ACHN (cell line): ENCODE measurements around the gene CMIP.

Source experiments
- DNase-seq: peaks from one replicate; pipeline ENCODE4 v3.0.0-alpha.2; 2015
- in situ Hi-C: cut with HindIII; loops from 2 replicates; pipeline ENCODE4 v1.10.0; 2017; ENCODE audit warnings: low sequenced_read_pairs, low pct_ligation_motif_present, low pct_unique_long_range_greater_than_20kb

CMIP gene

DNA sequence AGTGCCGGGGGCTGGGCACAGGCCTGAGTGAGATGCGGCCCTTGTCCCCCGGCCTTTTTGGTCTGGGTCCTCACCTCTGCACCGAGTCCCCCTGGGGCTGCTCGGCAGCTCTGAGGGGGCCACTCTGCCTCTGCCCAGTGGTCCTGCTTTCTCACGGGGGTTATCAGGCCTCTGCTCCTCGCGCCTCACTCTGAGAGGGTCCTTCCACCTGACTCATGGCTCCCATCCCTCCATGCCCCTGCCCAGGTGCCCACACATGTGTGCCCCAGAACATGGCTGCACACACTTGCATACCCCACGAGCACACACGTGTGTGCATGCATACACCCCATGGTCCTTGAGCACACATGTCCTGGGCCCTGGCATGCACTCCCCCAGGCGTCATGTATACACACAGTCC, 53.7 kb downstream of the CMIP start:
- in situ Hi-C loops, result no loop called here
- no peak for DNase-seq

DNA sequence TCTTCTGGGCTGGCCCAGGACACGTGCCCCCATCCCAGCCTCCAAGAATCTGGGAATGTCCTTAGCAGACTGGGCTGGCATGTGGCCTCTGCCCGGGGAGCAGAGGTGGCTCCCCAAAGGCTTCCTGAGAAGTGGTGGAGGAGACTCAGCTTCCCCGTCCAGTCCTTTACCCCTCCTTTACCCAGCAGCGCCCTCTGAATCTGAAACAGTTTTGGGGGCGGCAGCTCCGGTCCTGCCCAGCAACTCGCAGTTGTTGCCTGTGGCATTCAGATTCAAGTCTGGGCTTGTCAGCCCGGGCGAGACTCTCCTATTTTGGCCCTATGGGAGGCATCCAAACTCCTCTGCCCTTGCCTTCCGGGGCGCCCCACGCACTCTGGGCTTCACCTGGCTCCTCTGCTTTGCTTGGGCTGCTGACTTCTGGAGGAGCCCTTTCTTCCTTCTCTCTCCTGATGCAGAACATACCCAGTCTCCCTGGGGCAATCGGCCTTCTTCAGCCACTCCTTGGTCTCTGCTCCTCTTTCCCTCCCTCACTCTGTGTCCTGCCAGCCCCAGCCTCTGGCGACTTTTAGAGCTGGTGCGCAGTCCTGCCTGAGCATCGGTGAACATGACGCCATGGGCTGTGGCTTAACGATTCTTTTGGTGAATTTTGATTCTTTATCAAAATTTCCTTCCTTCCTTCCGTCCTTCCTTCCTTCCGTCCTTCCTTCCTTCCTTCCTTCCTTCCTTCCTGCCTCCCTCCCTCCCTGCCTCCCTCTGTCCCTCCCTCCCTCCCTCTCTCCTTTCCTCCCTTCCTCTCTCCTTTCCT, 55.2 kb downstream of the CMIP start:
- in situ Hi-C loops, result no loop called here
- no peak for DNase-seq

DNA sequence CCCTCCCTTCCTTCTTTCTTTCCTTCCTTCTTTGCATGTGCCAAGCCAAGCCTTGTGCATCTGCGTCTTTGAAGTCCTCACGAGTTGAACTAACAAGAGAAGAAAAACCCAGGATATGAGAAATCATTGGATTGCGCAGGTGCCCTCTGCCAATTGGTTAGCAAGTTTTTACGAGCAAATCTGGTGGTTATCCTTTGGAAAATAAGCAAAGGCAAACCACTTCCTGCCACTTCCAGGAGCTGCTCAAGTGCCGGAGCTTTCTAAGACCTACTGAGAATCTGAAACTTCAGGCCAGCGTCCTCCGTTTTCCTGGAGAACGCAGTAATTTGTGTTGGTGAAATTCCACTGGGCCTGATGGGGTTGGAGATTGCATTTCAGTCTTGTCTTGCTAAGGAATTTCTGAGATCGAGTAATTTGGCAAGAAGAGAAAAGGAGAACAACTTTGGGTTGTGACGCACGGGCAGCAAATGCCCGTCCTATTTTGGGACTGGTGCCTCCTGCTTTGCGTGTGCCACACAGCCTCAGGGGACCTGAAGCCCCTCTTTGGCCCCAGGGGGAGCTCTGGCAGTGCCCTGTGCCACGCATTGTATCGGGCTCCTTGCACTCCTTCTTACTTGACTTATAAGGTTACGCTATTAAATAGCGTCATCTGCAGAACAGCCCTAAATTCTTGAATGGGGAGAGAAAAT, 56.4 kb downstream of the CMIP start:
- no peak for DNase-seq
- in situ Hi-C loops, result no loop called here

DNA sequence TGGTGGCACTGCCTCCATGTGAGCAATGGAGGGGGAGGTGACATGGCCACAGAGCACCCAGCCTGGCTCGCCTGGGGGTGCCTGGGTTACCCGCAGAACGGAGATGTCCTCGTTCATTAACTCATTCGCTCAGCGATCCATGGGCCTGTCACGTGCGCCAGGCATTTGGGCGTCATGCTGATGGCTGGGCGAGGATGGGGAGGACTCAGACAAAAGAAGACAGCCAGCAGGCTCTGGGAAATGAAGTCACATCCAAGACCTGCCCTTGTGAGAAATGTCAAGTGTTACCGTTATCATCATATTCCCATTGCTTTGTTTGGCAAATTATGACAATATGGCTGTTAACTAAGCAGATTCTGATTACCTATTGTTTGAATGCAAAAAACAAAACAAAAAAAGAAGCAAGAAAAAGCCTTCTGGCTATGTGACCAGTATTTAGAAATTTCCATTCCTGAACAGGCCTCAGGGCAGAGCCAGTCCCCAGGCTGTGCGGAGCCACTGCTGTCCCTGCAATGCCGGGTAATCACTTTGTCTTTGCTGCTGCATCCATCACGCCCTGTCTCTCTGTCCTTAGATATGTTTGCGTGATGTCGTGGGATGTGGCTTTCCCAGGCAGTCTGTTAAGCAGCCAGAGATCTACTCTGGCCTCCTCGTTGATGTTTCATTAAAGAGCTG, 57.9 kb downstream of the CMIP start:
- in situ Hi-C loops, result no loop called here
- no peak for DNase-seq

DNA sequence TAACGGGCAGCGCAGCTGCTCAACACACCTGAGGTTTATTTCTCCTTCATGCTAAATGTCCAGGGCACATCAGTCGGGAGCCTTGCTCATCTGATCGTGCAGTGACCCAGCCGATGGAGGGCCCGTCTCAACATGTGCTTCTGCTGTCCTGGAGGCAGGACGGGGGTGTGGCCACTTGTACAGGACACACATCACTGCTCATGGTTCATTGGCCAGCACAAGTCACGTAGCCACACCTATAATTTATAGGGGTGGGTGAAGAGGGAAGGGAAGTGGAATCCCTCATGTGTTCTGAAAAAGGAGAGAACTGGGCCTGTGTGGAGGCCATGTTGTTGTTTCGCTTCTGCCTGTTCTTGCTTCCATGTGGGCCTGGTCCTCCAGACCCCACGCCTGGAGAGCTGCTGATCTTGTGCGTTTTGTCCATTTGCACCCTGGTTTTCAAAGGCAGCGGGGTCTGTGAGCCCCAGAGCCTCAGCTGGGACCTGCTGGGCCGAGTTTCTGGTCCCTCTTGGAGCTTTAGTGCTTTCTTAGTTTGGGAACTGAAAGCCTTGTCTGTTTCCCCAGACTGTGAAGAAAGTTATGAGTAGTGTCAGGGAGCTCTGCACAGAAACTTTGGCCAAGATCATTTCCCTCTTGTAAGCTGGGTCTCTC, 60.5 kb downstream of the CMIP start:
- in situ Hi-C loops, result no loop called here
- peak; percentile 36 for DNase-seq

DNA sequence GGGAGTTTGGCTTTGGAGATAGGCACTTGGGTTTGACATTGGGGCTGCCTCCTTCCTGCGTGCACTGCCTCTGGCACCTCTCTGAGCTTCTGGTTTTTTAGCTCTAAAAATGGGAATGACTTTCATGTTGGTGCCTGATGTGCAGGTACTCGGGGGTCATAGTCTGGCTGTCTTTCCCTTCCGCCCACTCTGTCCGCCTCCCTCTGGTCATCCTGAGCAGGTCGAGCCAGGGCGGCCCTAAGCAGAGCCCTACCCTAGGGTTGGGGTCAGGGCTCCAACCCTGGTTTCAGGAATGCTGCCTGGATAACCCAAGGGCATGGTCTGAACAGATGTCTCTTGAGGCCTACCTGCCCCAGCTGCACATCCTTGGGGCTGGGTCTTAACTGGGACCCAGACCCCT, 64.8 kb downstream of the CMIP start:
- DNase-seq, result no peak
- in situ Hi-C loops, result no loop called here

DNA sequence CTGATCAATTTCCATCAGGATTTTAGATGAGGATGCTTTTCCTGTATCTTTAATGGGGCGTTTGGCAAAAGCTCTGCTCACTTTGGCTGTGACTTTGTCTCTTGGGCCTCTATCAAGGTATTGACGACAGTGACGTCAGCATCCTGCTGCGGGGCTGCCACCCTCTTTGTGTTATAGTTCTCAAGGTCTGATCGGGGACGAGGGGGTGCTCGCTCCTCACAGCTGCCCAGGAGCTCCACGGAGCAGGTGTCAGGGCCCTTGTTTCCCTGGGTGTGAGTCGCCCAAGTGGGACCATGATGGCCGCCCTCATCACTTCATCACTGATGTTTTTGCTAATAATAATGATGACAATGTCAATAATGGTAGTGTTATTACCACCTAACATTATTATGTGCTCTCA, 65.4 kb downstream of the CMIP start:
- DNase-seq, result no peak
- in situ Hi-C loops, result no loop called here

DNA sequence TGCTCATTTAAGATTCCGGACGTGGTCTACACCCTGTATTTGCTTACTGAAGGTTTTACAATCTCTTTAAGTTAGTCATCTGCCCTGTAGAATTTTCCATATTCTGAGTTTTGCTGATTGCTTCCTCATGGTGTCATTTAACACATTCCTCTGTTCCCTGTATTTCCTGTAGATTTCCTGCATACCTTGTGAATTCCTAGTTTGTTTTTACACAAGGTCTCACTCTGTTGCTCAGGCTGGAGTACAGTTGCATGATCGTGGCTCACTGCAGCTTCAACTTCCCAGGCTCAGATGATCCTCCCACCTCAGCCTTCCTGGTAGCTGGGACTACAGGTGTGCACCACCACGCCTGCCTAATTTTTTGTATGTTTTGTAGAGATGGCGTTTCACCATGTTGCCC, 66.8 kb downstream of the CMIP start:
- DNase-seq, result no peak

DNA sequence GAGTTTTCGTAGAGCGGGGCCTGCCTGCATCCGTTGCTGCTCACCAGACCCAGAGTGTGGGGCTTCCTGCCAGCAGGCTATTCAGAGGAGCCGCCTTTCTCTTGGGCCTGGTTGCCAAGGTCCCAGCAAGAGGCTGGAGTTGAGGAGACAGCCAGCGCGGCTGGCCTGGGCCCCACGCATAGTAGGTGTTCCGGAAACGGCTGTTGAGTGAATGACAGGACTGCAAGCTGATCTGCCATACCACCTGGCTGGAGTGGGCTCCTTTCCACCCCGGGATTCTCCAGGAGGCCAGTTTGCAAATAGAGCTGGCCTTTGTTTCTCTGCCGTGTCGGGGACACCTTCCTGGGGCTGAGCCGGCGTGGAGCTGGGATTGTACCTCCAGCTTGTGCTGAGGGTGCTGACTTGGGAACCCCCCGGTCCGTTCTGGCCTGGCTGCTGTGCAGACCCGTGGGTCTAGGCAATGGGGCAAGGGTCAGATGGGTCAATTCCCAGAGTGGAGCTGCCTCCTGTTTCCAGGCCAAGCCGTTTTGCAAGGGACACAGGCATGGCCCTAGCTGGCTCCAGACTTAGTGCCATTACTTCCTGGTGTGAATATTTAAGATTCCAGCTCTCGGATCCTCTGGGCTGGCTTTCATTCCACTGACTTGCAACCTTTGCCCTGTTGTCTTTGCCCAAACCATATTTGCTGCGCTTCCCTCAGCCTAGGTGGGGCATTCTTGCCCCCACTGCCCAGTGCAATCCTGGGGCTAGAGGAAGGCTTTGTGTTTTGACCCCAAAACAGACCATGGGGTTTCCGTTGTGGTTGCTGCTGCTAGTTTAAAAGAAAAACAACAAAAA, 68.8 kb downstream of the CMIP start:
- no peak for DNase-seq
- in situ Hi-C loops, result no loop called here

More for the DNA sequence above, 66.8 kb downstream of the CMIP start:
- in situ Hi-C loops, result no loop called here

DNA sequence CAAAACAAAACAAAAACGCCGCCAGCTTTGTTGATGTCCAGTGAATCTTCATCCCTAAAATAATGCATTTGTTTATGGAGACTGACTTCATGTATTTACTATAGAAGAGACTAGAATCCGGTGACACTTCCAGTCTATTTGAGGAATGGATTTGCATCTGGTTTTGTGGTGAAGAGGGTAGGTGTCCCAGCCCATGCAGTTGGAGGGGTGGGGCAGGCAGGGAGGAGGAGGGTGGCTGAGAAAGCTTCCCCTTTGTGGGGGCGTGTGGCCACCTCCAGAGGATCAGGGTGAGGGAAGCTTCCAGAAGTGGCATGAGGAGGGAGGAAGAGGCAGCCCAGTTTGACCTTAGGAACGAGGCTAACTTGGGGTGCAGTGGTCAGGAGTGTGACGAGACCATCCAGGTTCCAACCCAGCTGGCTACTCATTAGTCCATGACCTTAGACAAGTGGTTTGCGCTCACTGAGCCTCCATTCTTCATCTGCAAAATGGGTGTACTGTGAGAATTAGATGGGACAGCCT, 69.5 kb downstream of the CMIP start:
- no peak for DNase-seq
- in situ Hi-C loops, result no loop called here

DNA sequence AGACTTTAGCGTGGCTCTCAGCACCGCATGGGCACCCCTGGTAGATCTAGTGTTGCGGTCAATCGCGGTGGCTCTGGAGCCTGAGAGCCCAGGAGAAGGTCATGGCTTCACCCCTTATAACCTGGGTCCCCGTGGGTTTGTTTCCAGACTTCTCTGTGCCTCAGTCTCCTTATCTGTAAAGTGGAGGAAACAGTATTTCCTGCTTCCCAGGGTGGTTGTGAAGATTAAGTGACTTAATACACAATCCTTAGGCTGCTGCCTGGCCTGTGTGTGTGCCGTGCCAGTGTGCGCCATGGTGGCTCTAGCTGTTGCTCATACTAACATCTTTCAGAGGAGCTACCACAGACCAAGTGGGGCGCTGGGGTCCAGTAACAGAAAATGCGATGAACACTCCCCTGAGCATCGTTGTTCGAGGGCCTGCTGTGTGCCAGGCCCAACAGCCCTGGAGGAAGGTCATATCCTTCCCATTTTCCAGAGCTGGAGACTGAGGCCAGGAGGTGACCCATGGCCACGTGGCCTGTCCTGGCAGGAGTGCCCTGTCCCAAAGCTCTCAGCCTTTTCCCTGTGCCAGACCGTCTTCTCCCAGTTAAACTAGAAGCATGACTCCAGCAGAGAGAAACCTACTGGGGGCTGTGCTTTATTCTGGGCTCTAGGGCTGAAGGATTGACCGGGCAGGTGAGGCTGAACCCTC, 70.1 kb downstream of the CMIP start:
- no peak for DNase-seq
- in situ Hi-C loops, result no loop called here

DNA sequence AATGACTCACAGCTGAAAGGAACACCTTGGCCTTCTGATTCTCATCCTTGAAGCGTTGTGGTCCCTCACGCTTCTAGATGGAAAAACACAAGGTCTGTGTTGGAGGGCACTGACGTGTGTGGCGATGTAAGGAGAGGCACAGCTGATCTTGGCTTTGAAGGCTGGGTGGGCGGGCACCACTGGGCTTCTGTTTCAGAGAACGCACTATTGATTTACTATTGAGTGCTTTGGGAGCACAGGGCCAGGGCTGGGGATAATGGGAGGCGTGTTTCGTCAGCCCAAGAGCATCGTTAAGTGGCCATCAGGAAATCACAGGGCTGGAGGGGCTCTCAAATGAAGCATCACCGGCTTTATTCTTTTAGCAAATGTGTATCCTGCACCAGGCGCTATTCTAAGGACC, 70.7 kb downstream of the CMIP start:
- DNase-seq, result no peak
- in situ Hi-C loops, result no loop called here

DNA sequence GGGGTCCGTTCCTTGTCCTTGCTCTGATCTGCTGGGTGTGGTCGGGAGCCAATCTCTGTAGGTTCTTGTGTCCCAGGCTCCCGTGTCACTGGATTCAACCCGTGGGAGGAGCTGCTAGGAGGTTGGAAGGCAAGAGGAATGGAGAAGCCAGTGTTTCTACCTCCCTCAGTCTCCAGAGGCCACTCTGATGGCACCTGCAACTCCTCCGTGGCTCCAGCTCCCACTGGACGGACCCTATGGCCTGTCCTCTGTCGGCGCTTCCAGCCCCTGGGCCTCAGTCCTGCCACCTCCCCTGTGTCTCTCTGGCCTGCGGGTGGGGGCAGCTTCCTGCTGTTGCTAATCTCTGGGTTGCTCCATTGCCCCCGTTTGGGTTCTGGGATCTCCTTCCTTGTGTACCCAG, 71.1 kb downstream of the CMIP start:
- in situ Hi-C loops, result no loop called here

DNA sequence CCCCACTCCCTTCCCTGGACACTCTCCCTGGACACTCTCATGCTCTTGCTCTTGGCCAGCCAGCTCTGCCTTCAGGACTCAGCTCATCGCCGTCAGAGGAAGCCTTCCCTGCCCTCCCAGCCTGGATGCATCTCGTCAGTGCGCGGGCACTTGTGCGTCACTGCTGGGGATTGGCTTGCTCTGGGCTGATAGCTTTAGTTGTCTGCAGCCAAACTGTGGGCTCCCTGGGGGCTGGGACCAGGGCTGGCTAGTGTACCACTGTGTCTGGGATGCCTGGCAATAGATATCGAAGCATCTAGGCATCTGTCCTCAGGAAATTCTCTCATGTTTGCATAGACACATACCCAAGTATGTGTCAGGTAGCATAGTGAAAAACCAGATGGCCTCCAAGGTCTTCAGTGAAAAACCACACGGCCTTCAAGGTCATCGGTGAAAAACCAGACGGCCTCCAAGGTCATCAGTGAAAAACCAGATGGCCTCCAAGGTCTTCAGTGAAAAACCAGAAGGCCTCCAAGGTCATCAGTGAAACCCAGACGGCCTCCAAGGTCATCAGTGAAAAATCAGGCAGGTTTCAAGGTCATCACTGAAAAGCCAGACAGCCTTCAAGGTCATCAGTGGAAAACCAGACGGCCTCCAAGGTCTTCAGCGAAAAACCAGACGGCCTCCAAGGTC, 72.0 kb downstream of the CMIP start:
- in situ Hi-C loops, result no loop called here
- DNase-seq, result no peak

More for the DNA sequence above, 71.1 kb downstream of the CMIP start:
- DNase-seq, result no peak

DNA sequence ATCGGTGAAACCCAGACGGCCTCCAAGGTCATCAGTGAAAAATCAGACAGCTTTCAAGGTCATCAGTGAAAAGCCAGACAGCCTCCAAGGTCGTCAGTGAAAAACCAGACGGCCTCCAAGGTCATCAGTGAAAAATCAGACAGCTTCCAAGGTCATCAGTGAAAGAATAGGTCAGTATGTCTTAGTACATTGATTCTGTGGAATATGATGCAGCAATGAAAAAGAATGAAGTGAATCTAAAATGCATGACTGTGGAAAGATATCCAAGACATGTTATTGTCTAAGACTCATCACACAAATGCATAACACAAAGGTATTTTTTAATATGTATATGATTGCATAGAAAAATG, 72.5 kb downstream of the CMIP start:
- DNase-seq, result no peak
- in situ Hi-C loops, result no loop called here

DNA sequence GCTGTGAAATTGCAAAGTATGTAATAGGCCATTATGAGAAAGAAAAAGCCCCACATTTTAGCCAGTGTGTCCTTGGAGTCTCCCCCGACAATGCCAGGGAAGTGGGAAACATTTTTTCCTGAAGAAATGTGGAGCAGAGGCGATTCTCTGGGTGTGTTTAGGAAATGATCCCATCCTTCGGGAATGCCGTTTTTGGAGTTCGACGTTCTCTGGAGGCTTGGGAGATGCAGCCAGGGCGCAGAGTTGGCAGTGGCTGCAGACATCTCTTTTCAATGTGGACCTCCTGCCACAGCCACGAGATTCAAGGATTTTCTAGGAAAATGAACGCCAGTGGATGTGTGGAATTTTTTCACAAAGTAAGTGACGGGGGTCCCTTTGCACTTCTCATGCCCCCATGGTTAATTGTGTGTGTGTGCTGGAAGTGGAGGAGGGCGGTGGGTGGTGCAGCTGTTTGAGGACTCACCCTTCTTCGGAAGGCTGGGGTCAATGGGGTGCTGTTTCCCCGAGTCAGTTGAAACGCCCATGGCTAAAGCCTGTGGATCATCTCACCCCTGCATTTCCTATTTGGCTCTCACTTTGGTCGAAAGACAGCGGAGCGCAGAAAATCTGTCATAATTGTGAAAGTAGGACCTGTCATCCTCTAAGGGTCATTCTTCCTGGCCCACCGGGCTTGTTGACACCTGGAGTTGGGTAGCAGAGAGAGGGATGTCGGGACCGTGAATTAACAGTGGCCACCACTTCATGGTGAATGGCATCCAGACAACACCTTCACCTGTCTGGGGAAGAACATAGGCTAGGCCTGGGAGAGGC, 73.2 kb downstream of the CMIP start:
- in situ Hi-C loops, result no loop called here
- DNase-seq, result no peak

DNA sequence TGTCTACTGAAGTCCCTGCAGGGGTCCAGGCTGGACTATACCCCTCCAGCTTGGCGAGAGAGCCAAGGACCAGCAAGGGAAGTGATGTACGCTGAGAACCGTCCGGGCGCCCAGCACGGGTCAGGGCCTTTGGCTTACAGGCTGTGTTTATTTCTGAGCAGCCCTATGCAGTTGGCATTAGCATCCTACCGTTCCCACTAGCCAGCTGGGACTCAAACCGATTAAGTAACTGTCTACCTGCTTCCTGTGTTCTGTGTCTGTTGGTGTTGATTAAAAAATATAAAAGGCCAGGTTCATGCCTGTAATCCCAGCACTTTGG, 73.8 kb downstream of the CMIP start:
- in situ Hi-C loops, result no loop called here
- no peak for DNase-seq
